HCT116 (cell line): ENCODE measurements around the gene OTOG. TPM values are rescaled to one million over a fixed set of nuclear protein-coding genes. Genes with fewer than 3 reads are reported as not detected.

ENCODE experiments used
- ATAC-seq: fragments of 200-7000 bp; cut with Tn5 transposase; 2 replicates; pipeline ENCODE4 v1.9.1; 2020; ENCODE audit warnings: mild to moderate bottlenecking, moderate library complexity
- BruUV-seq: library from RNA; stranded (reverse); fragments of 400-500 nt; replicated peaks from 2 replicates; lab custom pipeline; 2021; lab: Mats Ljungman, UMichigan
- CTCF ChIA-PET: fragments of 300-600 bp; sonication (Branson Sonifier 250); formaldehyde crosslinking; loops from one replicate; lab custom pipeline; 2021; ENCODE audit warnings: antibody characterized with exemption; lab: Charles Lee
- POLR2A ChIA-PET: fragments of 300-600, 350-600 bp; sonication (Branson Sonifier 250); formaldehyde crosslinking; loops from one replicate; lab custom pipeline; 2021; ENCODE audit warnings: antibody characterized with exemption; lab: Charles Lee
- RAD21 ChIA-PET, 2 experiments: fragments of 300-600 bp; sonication (Branson Sonifier 250); formaldehyde crosslinking; loops; one replicate each; lab custom pipeline; 2023; ENCODE audit warnings: low total read pairs in 2 of 2; ENCODE audit not compliant: uncharacterized antibody in 2 of 2, unreplicated experiment in 2 of 2, low non-redundant PET in 1 of 2; lab: Charles Lee
- DNase-seq: peaks from one replicate; pipeline ENCODE4 v3.0.0-alpha.2; 2010; ENCODE audit warnings: low read depth, low spot score
- H2AFZ ChIP-seq: fragments of 200-600 bp; shearing (Covaris generic), sonication (generic); 2 replicates; pipeline ENCODE4 v1.6.1; 2017; ENCODE audit warnings: low read depth, mixed run types, mixed read lengths, antibody characterized with exemption, low read length; ENCODE audit not compliant: poor library complexity, severe bottlenecking
- H3K27ac ChIP-seq: 2 replicates; pipeline ENCODE4 v1.5.1; 2012; ENCODE audit warnings: low read depth, low read length
- H3K27me3 ChIP-seq: fragments of 200-600 bp; sonication (generic); 2 replicates; pipeline ENCODE4 v1.6.1; 2016; ENCODE audit warnings: mixed run types, low read length, mixed read lengths; ENCODE audit not compliant: insufficient read depth
- H3K36me3 ChIP-seq, 2 experiments: fragments of 200-500 bp in 1 of 2; fragments of 200-600 bp in 1 of 2; sonication (Bioruptor generic) in 1 of 2; sonication (generic) in 1 of 2; 2 replicates each; pipeline versions ENCODE4 v1.5.1 to v1.6.1; 2014 to 2016; ENCODE audit warnings: low read length in 2 of 2, inconsistent platforms in 1 of 2, mixed read lengths in 1 of 2, mixed run types in 1 of 2; ENCODE audit not compliant: insufficient read depth in 2 of 2, control insufficient read depth in 1 of 2
- H3K4me1 ChIP-seq, 2 experiments: fragments of 200-600 bp in 1 of 2; sonication (generic) in 1 of 2; 2 replicates each; pipeline versions ENCODE4 v1.5.1 to v1.6.1; 2012 to 2017; ENCODE audit warnings: low read length in 2 of 2, inconsistent platforms in 1 of 2, mild to moderate bottlenecking in 1 of 2, mixed read lengths in 1 of 2, mixed run types in 1 of 2, moderate library complexity in 1 of 2; ENCODE audit not compliant: insufficient read depth in 2 of 2, control insufficient read depth in 1 of 2
- H3K4me2 ChIP-seq: fragments of 200-600 bp; sonication (generic); 2 replicates; pipeline ENCODE4 v1.6.1; 2017; ENCODE audit warnings: mixed run types, low read length, mixed read lengths
- H3K4me3 ChIP-seq, 2 experiments: fragments of 200-600 bp in 1 of 2; sonication (generic) in 1 of 2; replicated peaks in 1 of 2; 2 replicates each; pipeline ENCODE4 v1.5.1; 2011 to 2016; ENCODE audit warnings: low read length in 2 of 2, control low read depth in 1 of 2, low read depth in 1 of 2, mild to moderate bottlenecking in 1 of 2, mixed read lengths in 1 of 2, mixed run types in 1 of 2
- H3K79me2 ChIP-seq: fragments of 200-600 bp; sonication (generic); 2 replicates; pipeline ENCODE4 v1.6.1; 2017; ENCODE audit warnings: mild to moderate bottlenecking, mixed run types, low read length, moderate library complexity, mixed read lengths; ENCODE audit not compliant: insufficient read depth
- H3K9ac ChIP-seq: fragments of 200-600 bp; sonication (generic); 2 replicates; pipeline ENCODE4 v1.6.1; 2016; ENCODE audit warnings: low read length, mixed read lengths
- H3K9me2 ChIP-seq: fragments of 200-600 bp; sonication (generic), shearing (Covaris generic); 2 replicates; pipeline ENCODE4 v1.6.1; 2017; ENCODE audit warnings: mixed run types, mild to moderate bottlenecking, moderate library complexity; ENCODE audit not compliant: insufficient read depth
- H3K9me3 ChIP-seq, 2 experiments: fragments of 200-500 bp in 1 of 2; fragments of 200-600 bp in 1 of 2; sonication (Bioruptor generic) in 1 of 2; sonication (generic) in 1 of 2; 2 replicates each; pipeline ENCODE4 v1.6.1; 2014 to 2017; ENCODE audit warnings: low read length in 2 of 2, mixed read lengths in 2 of 2, inconsistent platforms in 1 of 2, low read depth in 1 of 2, mild to moderate bottlenecking in 1 of 2, mixed run types in 1 of 2, moderate library complexity in 1 of 2; ENCODE audit not compliant: control insufficient read depth in 1 of 2, insufficient read depth in 1 of 2
- H4K20me1 ChIP-seq: fragments of 200-600 bp; sonication (generic), shearing (Covaris generic); 2 replicates; pipeline ENCODE4 v1.6.1; 2017; ENCODE audit warnings: mixed run types, mild to moderate bottlenecking, moderate library complexity; ENCODE audit not compliant: insufficient read depth
- CBX3 ChIP-seq: IDR thresholded peaks from 2 replicates; pipeline ENCODE4 v1.6.1; 2012; ENCODE audit warnings: low read depth
- CEBPB ChIP-seq: IDR thresholded peaks from 2 replicates; pipeline ENCODE4 v1.6.1; 2012; ENCODE audit warnings: low read depth
- ELF1 ChIP-seq: IDR thresholded peaks from 2 replicates; pipeline ENCODE4 v1.6.1; 2012; ENCODE audit warnings: low read depth, borderline replicate concordance
- EZH2 ChIP-seq: fragments of 200-600 bp; sonication (generic); IDR thresholded peaks from 2 replicates; pipeline ENCODE4 v1.6.1; 2017; ENCODE audit warnings: antibody characterized with exemption, mixed run types
- JUND ChIP-seq: IDR thresholded peaks from 2 replicates; pipeline ENCODE4 v1.6.1; 2012
- POLR2A ChIP-seq: IDR thresholded peaks from 2 replicates; pipeline ENCODE4 v1.7.0; 2011; ENCODE audit warnings: borderline replicate concordance; ENCODE audit not compliant: insufficient read depth, insufficient read length; ENCODE audit errors: extremely low read depth
- POLR2AphosphoS5 ChIP-seq: IDR thresholded peaks from 2 replicates; pipeline ENCODE4 v1.6.1; 2011; ENCODE audit warnings: mild to moderate bottlenecking, low read depth, low read length, moderate library complexity
- SIN3A ChIP-seq: IDR thresholded peaks from 2 replicates; pipeline ENCODE4 v1.6.1; 2012; ENCODE audit warnings: low read depth
- SP1 ChIP-seq: IDR thresholded peaks from 2 replicates; pipeline ENCODE4 v1.6.1; 2012; ENCODE audit warnings: low read depth
- TCF7L2 ChIP-seq: IDR thresholded peaks from 2 replicates; pipeline ENCODE4 v1.7.0; 2011; ENCODE audit warnings: borderline replicate concordance, inconsistent platforms; ENCODE audit not compliant: insufficient read depth, insufficient read length; ENCODE audit errors: extremely low read depth
- YY1 ChIP-seq: IDR thresholded peaks from 2 replicates; pipeline ENCODE4 v1.6.1; 2011; ENCODE audit warnings: low read length, low read depth, moderate library complexity, mild to moderate bottlenecking; ENCODE audit not compliant: insufficient replicate concordance; ENCODE audit errors: extremely low read depth
- ZNF274 ChIP-seq: fragments of 200-500 bp; sonication (Bioruptor generic); IDR thresholded peaks from 2 replicates; pipeline ENCODE4 v1.6.1; 2014; ENCODE audit warnings: mild to moderate bottlenecking, low read depth, low read length, inconsistent platforms
- intact Hi-C: fragments of 100-400 bp; cut with micrococcal nuclease; formaldehyde crosslinking; loops from 2 replicates; pipeline ENCODE4 v1.10.0; 2022
- total RNA-seq: library from RNA; stranded (reverse); gene quantifications from one replicate; pipeline ENCODE4 v1.2.1, GENCODE V29; 2021; ENCODE audit not compliant: unreplicated experiment
- TF ChIP-seq, protein P1 (sequence below): IDR thresholded peaks from 2 replicates; pipeline ENCODE4 v1.6.1; 2012; ENCODE audit warnings: low read depth
- TF ChIP-seq, protein P2 (sequence below): IDR thresholded peaks from 2 replicates; pipeline ENCODE4 v1.6.1; 2012

Gene OTOG
- total RNA-seq, 1 experiment from 2014 or later: 0.07 TPM

DNA sequence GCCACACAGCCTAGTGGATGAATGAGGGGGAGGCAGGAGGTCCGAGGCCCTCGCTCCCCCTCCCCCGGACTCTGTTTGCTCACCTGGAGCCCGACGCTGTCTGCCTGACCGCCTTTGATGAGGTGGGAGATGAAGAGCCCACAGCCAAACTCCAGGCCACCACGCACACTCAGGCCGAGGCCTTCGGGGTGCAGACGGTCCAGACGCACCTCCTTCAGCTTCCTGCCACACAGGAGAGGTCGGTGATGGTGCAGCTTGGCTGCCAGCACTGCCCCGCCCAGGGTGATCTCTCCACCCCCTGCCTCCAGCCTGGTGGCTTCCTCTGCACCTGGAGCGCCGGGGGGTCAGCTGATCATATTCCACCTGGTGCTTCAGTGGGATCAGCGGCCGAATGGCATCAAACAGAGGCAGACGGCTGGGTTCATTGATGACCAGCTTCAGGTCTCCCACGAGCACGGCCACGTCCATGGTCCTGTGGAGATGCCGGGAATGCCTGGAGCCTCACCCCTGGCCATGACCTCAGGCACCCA lies 15.9 kb upstream of the OTOG start:
- ChIA-PET POLR2A (no interaction called here), CTCF (no interaction called here)
- Histone ChIP-seq H3K36me3 (no peaks in the 10 kb centered on the region), H3K9me2 (no peaks in the 10 kb centered on the region), H3K27me3 (no peaks in the 10 kb centered on the region)
- ATAC-seq: no peak
- no peak for TF ChIP-seq EZH2
- TF ChIP-seq YY1: no peak
- TF ChIP-seq ZNF274: no peak
- TF ChIP-seq, all 23 proteins: peak for 0
- no peak for DNase-seq
- BruUV-seq: no TSS peak
- Histone ChIP-seq H3K4me2 (no peak overlapping the region), H2AFZ (no peak overlapping the region), H3K9me3 (no peaks in the 10 kb centered on the region), H3K9ac (no peak overlapping the region), H3K4me1 (no peaks in the 10 kb centered on the region), H4K20me1 (no peaks in the 10 kb centered on the region), H3K4me3 (no peak overlapping the region), H3K79me2 (no peaks in the 10 kb centered on the region), H3K27ac (no peak overlapping the region)
- intact Hi-C loops: no loop called here
- RAD21 ChIA-PET: no interaction called here

DNA sequence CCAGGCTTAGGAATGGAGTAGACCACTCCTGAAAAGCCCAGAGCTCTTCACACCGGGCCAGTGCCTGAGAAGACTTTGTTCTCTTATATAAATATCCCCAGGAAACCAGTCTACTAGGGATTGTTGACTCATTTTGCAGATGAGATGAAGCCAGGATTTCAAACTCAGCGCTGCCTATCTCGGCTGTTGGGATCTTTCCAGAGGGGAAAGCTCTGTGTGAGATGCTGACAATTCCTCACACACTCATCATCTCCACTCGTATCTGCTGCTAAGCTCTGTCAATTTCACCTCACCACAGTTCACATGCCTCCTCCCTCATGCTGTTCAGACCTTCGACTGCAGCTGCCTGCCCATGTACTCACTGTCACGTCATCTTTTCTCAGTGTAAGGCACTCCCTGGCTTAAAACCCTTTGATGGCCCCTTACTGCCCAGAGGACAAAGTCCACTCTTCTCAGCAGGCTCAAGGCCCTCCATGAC lies 15.4 kb upstream of the OTOG start:
- Histone ChIP-seq H3K36me3 (no peaks in the 10 kb centered on the region), H3K79me2 (no peaks in the 10 kb centered on the region), H3K9me2 (no peaks in the 10 kb centered on the region), H3K4me2 (no peak overlapping the region), H3K4me3 (no peak overlapping the region), H3K27ac (no peak overlapping the region), H4K20me1 (no peaks in the 10 kb centered on the region), H2AFZ (no peak overlapping the region), H3K9ac (no peak overlapping the region), H3K27me3 (no peaks in the 10 kb centered on the region), H3K4me1 (no peaks in the 10 kb centered on the region), H3K9me3 (no peaks in the 10 kb centered on the region)
- no peak for TF ChIP-seq SIN3A
- TF ChIP-seq POLR2A: no peak
- TF ChIP-seq CEBPB: no peak
- TF ChIP-seq ELF1: no peak
- TF ChIP-seq, protein P1, sequence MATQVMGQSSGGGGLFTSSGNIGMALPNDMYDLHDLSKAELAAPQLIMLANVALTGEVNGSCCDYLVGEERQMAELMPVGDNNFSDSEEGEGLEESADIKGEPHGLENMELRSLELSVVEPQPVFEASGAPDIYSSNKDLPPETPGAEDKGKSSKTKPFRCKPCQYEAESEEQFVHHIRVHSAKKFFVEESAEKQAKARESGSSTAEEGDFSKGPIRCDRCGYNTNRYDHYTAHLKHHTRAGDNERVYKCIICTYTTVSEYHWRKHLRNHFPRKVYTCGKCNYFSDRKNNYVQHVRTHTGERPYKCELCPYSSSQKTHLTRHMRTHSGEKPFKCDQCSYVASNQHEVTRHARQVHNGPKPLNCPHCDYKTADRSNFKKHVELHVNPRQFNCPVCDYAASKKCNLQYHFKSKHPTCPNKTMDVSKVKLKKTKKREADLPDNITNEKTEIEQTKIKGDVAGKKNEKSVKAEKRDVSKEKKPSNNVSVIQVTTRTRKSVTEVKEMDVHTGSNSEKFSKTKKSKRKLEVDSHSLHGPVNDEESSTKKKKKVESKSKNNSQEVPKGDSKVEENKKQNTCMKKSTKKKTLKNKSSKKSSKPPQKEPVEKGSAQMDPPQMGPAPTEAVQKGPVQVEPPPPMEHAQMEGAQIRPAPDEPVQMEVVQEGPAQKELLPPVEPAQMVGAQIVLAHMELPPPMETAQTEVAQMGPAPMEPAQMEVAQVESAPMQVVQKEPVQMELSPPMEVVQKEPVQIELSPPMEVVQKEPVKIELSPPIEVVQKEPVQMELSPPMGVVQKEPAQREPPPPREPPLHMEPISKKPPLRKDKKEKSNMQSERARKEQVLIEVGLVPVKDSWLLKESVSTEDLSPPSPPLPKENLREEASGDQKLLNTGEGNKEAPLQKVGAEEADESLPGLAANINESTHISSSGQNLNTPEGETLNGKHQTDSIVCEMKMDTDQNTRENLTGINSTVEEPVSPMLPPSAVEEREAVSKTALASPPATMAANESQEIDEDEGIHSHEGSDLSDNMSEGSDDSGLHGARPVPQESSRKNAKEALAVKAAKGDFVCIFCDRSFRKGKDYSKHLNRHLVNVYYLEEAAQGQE: no peak
- TF ChIP-seq TCF7L2: no peak
- TF ChIP-seq JUND: no peak
- no peak for TF ChIP-seq POLR2AphosphoS5
- no peak for TF ChIP-seq CBX3
- no peak for TF ChIP-seq ZNF274
- TF ChIP-seq SP1: no peak
- TF ChIP-seq, protein P2, sequence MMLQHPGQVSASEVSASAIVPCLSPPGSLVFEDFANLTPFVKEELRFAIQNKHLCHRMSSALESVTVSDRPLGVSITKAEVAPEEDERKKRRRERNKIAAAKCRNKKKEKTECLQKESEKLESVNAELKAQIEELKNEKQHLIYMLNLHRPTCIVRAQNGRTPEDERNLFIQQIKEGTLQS: no peak
- no peak for TF ChIP-seq EZH2
- ChIA-PET POLR2A (no interaction called here), CTCF (no interaction called here), RAD21 (no interaction called here)
- no peak for DNase-seq
- ATAC-seq: no peak
- BruUV-seq: no TSS peak
- intact Hi-C loops: no loop called here
